Measurements from ENCODE around the gene FAM72D. TPM values are rescaled to one million over a fixed set of nuclear protein-coding genes. Genes with fewer than 3 reads are reported as not detected.
A peak's percentile ranks its signal among the peaks of the same experiment; 100 is the strongest.
"Not testable (repeated sequence)": the region's sequence is repeated elsewhere in the genome, so short reads cannot be mapped to it uniquely, and the experiment has no call there.

The FAM72D gene
- not detected for total RNA-seq

DNA sequence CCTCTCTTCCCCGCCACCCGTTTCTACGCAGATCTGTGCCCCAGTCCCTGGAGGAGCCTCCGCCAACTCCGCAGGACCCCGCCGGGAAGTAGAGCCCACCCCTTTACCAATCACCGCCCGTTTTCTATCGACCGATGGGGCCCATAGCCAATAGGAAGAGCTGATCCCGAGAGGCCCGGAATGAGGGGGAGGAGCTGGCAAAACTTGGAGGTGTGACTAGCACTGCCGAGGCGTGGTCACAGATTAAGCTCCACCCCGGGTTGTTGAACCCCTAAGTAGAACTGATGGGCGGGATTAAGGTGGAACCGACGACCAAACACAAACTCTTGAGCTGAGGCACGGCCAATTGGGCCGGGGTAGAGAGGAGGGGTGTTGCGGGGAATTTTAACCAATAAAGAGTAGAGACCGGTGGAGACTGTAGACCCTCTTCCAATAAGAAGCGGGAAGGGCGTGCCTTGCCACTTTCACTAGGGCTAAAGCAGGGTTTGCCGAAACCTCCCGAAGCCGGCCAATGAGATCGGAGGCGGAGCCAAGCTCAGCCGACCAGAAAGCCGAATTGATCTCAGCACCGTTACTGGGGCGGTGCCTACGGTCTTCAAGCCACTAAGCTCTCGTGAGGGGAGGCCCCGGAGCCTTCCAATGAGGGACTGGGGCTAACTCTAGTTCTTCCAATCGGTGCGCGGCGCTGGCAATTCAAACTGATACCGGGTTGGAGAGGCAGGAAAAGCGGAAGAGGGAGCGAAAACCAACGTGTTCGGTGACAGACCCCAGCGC lies at the start of gene FAM72D, which contains the start of gene SRGAP2B:
FAM72D (plus strand) TSS at position 691 of the 774 bp plus-strand sequence. CDS start 874 bp downstream, outside the sequence.
SRGAP2B (minus strand) TSS at position 45 of the 774 bp plus-strand sequence. CDS start 2,427 bp downstream, outside the sequence.
- intact Hi-C loops (cut with DNase I); H3K4me1 ChIP-seq; DNase-seq (ENCODE audit: low spot score in 2 of 2); H3K27me3 ChIP-seq; H3K36me3 ChIP-seq; H3K9me3 ChIP-seq: not testable (repeated sequence)
- peak within 1 kb of the TSS in 1 of 2 donors; percentile 78 for H3K27ac ChIP-seq
- peak within 1 kb of the TSS in 1 of 2 donors; percentile 60 for H3K4me3 ChIP-seq

DNA sequence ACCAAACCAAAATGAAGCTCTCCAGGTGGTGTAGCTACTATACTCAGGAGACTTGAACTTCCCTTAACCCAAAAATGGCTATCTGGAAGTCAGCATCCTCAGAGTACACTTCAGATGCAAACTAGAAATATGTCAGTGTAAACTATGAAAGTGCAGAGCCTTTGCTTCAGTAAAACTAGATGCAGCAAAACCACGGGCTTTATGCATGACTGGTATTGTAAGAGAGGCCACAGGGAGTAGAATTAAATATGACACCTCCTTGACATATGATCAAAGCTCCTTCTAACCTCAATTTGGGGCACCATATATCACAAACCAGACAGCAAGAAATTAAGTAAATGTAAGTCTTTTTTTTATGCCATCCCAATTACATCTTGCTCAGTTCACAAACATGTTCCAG lies 48.2 kb upstream of the FAM72D start:
- intact Hi-C loops (cut with DNase I); H3K4me1 ChIP-seq; H3K4me3 ChIP-seq; H3K9me3 ChIP-seq; H3K27ac ChIP-seq; H3K36me3 ChIP-seq; H3K27me3 ChIP-seq; DNase-seq (ENCODE audit: low spot score in 2 of 2): not testable (repeated sequence)

DNA sequence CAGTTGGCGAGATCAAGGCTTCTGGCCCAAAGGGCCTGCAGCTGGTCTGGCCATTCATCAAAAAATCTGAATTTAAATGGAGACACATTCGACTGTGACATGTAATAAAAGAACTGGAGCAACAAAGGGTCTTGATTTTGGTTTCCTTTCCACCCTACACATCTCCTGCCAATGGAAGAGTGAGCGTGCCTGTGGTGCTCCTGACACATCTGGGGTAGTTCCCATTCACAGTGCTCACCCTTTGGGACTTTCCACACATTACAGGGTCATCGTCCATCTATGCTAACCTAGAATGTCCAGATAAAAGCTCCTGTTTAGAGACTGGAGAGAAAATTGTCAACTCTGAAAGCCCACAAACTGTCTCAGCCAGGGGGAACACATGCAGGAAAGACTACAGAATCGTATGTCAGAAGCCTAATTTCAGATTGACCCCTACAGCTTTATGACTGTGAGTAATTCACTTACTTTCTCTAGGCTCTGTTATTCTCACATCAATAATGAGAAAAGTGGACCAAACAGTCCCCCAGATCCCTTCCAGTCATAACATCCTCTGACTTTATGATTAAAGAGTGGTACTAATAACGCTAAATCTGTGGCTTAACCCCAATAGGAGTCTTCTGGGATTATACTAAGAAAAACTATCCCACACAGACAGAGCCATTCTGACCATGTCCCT lies 47.5 kb upstream of the FAM72D start:
- H3K36me3 ChIP-seq; H3K4me1 ChIP-seq; H3K27ac ChIP-seq; H3K27me3 ChIP-seq; intact Hi-C loops (cut with DNase I); H3K4me3 ChIP-seq; DNase-seq (ENCODE audit: low spot score in 2 of 2); H3K9me3 ChIP-seq: not testable (repeated sequence)

DNA sequence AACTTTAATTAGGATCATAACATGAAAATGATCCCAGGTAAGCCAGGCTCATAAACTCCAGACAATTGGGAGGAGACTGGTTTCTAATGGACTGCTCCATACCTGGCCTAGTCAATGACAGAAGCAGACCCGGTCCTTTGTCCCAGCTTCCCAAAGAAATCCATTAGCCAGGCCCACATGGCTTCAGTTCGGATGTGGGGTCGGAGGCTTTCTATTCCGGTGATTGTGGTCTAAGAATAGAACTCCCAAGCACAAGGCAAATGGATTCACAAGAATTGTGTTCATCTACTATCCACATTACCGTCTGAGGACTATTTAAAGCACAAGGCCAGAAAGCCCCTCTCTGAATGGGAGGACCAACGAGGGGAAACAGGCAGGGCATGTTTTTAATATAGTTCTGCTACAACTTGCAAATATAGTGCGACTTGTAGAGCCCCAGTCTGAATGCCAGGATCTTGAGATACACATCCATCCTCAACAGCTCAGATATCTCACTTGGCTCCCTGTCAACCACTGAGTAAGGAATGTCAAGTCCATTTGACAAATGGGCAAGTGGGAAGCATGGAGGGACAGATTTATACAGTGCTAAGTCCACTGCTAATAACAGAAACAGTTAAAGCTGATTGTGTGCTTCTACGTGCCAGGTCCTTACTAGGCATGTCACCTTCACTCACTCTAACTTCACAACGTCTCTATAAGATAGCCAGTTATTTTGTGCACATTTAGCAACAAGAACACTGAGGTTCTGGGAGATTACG lies 43.6 kb upstream of the FAM72D start:
- H3K4me1 ChIP-seq; intact Hi-C loops (cut with DNase I); H3K9me3 ChIP-seq; H3K4me3 ChIP-seq; H3K27me3 ChIP-seq; H3K36me3 ChIP-seq; DNase-seq (ENCODE audit: low spot score in 2 of 2); H3K27ac ChIP-seq: not testable (repeated sequence)

DNA sequence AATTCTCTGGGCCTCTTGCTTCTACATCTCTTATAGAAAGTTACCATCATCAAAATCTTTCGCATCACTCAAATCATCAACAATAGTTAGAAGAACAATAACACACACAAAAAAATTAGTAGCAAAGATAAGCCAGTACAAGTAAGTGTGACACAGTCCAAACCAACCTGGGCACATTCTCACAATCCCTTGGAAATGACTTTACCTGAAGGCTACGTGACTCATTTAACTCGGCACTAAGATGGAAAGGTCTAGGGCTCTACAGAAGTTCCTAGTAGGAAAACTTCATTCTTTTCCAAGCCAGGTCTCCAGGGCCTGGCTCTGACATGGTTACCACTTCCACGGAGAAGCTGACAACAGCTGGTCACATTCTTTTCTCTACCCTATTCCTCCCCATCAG lies 42.3 kb upstream of the FAM72D start:
- H3K36me3 ChIP-seq; DNase-seq (ENCODE audit: low spot score in 2 of 2); H3K9me3 ChIP-seq; H3K4me3 ChIP-seq; H3K27me3 ChIP-seq; intact Hi-C loops (cut with DNase I); H3K4me1 ChIP-seq; H3K27ac ChIP-seq: not testable (repeated sequence)

DNA sequence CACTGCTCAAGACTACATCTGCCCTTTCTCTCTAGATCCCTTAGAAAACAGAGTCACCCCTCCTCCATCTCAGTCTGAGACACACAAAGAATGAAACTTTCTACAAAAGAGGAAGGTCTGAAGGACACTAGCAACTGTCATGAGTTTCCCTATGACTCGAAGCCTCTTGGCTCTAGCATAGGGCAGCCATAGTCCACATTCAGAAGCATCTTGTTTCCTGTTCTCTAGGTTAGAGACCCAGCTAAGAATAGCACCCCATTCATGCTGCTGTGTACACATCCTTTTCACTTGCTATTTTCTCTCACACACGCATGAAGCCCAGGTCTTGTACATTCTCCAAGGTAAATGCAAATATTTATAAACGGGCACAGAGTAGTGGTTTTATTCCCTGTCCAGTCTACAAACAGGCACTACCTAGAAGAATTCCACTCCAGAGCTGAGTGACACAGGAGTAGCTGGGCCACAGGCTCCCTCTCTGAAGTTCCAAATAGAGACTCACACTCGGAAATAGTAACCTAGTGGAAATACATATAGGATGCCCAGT lies 40.5 kb upstream of the FAM72D start:
- intact Hi-C loops (cut with DNase I); DNase-seq (ENCODE audit: low spot score in 2 of 2); H3K4me1 ChIP-seq; H3K27ac ChIP-seq; H3K9me3 ChIP-seq; H3K27me3 ChIP-seq; H3K36me3 ChIP-seq; H3K4me3 ChIP-seq: not testable (repeated sequence)

DNA sequence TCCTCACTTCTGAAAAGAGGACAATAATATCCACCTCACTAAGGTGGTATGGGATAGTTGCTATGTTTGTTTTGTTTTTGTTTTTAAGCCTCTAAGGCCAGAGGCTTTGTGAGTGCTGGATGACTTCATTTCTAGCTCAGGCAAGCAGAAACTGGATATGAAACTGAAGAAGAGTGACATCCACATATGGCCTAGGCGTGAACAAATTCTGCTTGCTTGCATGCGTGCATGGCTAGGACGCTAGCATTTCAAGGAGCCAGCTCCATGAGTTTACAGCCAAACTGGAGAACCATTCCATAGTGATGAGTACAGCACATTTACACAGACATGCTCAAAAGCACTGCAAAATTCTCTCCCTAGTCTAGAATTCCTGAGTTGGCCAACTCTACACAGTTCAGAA lies 37.6 kb upstream of the FAM72D start:
- H3K36me3 ChIP-seq; H3K27me3 ChIP-seq; DNase-seq (ENCODE audit: low spot score in 2 of 2); H3K9me3 ChIP-seq; intact Hi-C loops (cut with DNase I); H3K4me1 ChIP-seq; H3K27ac ChIP-seq; H3K4me3 ChIP-seq: not testable (repeated sequence)

DNA sequence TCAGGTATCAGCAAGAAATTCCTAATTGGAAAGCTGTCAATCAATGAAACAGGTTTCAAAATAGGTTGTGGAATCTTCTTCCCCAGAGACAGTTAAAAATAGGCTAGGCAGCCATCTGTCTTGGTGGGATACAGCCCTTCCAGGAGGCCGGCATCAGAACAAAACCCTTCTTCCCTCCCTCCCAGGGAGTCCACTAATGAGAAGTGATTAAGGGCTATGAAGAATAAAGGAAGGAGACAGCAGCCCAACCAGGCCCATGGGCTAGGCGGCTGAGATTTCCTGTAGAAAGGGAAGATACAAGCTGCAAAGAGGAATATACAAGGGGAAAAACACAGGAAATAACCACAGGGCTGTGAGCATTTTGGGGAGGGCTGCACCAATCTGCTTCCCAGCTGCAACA lies 32.5 kb upstream of the FAM72D start:
- H3K9me3 ChIP-seq; H3K27me3 ChIP-seq; H3K27ac ChIP-seq; H3K4me3 ChIP-seq; H3K36me3 ChIP-seq; H3K4me1 ChIP-seq; DNase-seq (ENCODE audit: low spot score in 2 of 2); intact Hi-C loops (cut with DNase I): not testable (repeated sequence)

DNA sequence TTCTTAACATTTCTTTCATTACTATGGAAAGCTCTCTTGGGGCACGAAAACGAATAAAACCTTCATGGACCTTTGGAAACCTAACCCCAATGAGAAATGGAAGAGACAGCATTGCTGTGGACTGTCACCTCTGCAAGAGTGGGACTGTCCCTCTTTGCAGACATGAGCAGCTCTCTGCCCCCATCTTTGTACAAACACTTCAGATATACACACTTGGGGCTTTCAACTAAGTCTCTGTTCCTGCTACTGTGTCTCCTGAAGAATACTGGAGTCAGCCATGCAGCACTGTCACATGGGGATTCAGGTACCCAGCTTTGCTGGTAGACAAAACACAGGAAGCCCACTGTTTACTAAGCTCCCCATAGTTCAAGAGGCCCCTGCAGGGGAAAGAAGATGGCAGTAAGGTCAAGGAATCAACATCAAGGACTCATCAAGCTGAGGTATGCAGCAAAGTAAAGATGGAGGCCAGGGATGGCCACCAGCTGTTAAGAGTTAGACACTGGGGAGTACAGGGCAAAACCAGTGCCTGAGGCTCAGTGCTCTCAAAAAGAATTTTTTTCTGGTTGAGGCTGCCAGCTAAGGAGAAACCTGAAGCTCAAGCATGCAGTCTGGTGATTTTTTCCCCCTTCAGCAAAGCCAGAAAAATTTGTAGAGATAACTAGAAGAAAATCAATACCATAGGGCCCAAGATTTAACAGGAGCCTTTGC lies 31.7 kb upstream of the FAM72D start:
- H3K9me3 ChIP-seq; H3K4me1 ChIP-seq; H3K4me3 ChIP-seq; DNase-seq (ENCODE audit: low spot score in 2 of 2); H3K27me3 ChIP-seq; intact Hi-C loops (cut with DNase I); H3K27ac ChIP-seq; H3K36me3 ChIP-seq: not testable (repeated sequence)

DNA sequence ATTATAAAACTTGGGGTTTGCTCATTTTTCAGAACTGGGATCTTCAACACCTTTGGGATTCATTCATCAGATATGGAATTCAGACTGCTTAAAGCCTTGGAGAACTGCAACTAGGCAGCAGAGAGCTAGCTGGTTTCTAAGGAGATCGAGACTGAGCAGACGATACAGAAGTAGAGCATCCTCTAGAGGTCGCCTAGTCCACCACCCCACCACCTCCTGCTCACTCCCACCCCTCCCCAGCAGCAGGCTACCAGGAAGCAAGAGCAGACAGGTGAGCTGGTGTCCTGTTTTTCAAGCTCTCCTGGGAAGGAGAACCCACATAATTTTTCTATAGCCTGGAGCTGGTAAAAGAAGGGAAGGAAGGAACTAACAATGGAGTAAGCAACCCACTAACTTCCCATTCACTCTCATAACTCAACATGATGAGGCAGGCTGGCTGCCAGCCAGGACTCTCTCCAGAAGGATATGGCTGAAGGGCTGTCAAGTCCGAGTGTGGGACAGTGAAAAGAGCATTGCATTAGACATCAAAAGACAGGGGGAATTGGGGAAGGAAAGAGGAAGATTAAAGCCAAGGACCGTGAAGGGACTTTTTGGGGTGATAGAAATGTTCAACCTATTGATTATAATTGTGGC lies 30.5 kb upstream of the FAM72D start:
- H3K27me3 ChIP-seq; intact Hi-C loops (cut with DNase I); H3K27ac ChIP-seq; H3K4me1 ChIP-seq; H3K9me3 ChIP-seq; DNase-seq (ENCODE audit: low spot score in 2 of 2); H3K4me3 ChIP-seq; H3K36me3 ChIP-seq: not testable (repeated sequence)

DNA sequence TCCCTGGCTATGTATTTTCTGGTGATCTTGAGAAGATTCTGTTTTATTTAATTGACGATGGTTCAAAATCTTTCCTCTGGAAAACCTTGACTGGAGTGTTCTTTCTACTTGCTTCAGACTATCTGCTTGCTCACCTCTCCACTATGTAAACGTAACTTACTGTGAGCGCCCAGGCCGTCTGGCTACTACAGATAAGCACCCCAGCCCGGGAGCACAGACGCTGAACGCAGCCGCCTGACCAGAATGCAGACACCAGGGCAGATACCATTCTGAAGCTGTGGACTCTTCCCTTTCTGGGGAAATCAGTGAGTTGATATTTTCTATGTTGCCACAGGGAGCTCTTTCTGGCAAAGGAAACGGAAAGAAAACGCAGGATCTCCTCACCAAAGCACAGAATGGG lies 29.3 kb upstream of the FAM72D start:
- intact Hi-C loops (cut with DNase I); H3K9me3 ChIP-seq; H3K27me3 ChIP-seq; H3K36me3 ChIP-seq; H3K4me1 ChIP-seq; H3K27ac ChIP-seq; DNase-seq (ENCODE audit: low spot score in 2 of 2); H3K4me3 ChIP-seq: not testable (repeated sequence)

DNA sequence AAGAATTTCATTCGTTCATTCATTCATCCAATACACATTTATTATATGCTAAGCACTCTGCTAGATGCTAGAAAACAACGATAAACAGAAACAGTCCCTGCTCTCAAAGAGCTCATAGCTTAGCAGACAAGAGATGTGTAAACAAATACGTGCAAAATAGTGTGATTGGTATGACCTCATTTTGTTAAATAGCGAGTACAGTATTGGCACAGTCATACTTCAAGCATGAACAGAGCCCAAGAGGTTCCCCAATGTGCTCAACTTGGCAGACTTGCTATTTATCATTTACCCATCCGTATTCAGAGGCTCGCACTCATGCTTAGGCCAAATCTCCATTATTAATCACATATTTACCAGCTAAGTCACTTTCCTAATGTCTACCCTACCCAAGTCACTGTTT lies 24.2 kb upstream of the FAM72D start:
- H3K27me3 ChIP-seq; H3K9me3 ChIP-seq; H3K4me3 ChIP-seq; H3K4me1 ChIP-seq; H3K27ac ChIP-seq; H3K36me3 ChIP-seq; DNase-seq (ENCODE audit: low spot score in 2 of 2); intact Hi-C loops (cut with DNase I): not testable (repeated sequence)

DNA sequence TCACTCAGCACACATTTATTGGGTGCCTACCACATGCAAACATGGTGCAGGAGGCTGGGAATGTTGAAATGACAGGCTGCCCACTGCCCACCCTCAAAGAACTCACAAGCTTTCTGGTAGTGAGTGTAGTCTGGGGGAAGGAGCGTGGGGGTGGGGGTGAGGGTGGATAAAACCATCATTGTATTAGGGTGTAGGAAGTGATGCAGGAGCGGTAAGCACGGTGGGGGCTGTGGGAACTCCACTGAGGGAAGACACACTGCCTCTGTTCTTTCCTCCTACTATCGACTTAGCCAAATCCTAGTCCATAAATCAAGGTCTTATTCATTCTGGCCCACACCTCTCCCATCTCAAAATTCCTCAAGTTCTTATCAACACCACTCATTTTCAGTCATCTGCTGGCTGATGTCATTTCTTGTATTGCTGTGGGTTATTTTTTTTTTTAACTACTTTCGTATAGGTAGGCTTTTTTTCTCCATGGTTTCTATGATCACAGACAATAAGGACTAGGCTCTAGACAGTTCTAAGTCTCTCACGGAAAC lies 21.7 kb upstream of the FAM72D start:
- H3K36me3 ChIP-seq; H3K4me1 ChIP-seq; DNase-seq (ENCODE audit: low spot score in 2 of 2); intact Hi-C loops (cut with DNase I); H3K4me3 ChIP-seq; H3K27me3 ChIP-seq; H3K27ac ChIP-seq; H3K9me3 ChIP-seq: not testable (repeated sequence)
